NOMO-1 treated with dmso at 0.1 percent for 144 hours (cell line): ENCODE results near the gene CAMKK1.

Experiments
- DNase-seq: peaks from one replicate; lab custom pipeline; 2025; ENCODE audit not compliant: unreplicated experiment; lab: John Stamatoyannopoulos, UW

Gene CAMKK1

DNA sequence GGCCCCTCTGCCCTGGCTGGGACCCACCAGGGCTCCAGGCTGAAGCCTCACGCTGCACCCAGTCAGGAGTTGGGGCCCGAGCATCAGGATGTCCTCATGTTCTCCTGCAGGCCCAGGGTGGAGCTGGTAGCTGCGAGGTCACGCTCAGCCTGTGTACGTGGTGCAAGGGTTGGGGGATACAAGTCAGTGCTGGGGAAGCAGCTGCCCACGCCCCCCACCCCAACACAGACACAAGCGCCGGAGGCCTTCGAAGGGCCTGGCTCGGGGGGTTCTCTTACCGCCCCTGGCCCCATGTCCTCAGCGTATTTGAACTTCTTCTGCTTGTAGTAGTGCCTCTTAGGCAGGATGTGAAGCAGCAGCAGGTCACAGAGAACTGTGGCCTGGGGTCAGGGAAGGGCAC, 4.9 kb upstream of the CAMKK1 start:
- no peak for DNase-seq

DNA sequence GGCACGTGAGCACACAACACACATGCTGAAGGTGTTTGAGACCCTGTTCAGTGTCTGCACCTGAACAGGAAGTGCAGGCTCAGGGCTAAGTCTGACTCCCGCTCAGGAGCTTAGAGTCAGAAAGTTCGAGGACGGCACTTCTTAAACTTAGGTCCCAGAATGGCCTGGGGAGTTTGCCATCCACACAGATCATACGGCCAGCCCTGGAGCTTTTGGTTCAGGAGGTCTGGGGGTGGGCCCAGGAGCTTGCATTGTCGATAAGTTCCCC, 4.0 kb upstream of the CAMKK1 start:
- no peak for DNase-seq

DNA sequence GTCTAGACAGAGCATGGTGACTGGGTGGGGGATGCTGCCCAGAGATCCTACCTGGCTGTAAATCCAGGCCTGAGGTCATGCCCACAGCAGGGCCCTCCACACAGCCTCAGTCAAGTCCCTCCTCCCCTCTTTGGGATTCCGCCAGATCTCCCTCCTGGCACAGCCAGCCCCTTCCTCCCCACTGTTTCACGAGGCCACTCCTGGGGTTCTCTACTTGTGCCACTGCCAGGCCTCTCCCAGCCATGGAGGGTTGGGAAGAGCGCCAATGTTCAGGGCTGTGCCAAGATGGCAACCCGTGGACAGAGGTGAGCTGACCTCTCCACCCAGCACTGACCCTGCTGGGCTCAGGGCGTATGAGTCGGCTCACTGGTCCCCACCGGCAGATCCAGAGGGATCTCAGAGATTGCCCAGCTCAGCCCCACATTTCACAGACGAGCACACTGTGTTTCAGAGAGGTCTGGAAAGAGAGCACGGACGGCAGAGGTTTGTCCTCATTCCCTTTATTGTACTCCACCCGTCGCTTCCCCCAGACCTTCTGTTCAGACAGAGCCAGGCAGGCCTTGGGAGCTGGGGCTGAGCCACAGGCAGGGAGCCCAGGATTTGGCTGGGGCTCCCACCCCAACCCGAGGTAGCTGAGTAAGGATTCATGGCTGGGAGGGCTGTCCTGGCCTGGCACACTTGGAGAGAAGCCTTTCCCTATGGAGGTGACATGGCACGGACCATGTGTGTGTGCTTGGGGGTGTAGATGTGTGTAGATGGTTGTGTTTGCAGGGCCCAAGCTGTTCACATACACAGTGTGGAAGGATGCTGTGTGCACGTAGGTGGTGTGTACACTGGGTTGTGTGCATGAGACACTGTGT, 3.5 kb upstream of the CAMKK1 start:
- no peak for DNase-seq

DNA sequence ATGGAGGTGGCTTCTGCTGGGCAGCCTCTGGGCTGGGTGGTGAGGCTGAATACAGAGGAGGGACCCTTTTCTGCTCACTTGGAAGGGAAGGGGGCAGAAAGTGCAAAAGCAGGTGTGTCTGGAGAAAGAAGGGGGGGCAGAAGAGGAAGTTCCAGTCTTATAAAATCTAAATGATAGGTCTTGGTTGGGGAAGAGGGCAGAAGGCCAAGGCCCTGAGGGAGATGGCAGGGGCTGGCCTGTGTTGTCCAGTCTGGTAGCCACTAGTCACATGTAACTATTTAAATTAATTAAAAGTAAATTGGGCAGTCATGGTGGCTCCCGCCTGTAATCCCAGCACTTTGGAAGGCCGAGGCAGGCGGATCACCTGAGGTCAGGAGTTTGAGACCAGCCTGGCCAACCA, 2.5 kb upstream of the CAMKK1 start:
- no peak for DNase-seq

DNA sequence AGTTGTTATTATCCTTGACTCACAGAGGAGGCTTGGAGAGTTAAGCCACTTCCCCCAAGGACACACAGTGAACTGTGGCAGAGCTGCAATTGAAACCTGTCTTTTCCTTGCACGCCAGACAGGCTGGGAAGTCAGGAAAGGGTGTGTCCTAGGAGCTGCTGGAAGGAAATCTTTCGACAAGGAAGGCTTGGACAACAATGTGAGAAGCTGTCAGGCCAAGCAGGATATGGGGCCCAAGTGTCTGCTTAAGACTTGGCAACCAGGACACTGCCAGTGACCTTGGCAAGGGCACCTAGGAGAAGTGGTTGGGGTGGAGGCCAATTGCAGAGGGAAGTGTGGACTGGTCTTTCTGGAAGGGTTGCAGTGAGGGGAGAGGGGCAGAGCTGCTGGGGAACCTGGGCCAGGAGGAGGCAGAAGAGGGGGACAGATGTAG, 2.1 kb upstream of the CAMKK1 start:
- DNase-seq, result no peak

DNA sequence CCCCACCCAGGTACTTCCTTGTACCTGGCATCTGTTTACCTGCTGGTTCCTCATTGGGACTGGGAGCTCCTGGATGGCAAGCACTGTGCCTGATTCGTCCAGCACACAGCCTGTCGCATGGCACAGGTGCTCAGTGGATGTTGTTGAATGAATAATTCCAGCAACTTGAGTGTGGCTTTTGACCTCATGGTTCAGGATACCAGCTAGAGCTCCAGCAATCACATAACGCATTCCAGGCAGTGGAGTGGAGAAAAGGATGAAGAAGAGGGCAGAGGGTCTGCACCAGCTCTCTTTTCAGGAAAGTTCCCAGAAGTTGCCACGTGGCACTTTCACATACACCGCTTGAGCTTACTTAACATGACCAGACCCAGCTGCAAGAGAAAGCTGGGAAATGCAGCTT, 1.3 kb upstream of the CAMKK1 start:
- no peak for DNase-seq

DNA sequence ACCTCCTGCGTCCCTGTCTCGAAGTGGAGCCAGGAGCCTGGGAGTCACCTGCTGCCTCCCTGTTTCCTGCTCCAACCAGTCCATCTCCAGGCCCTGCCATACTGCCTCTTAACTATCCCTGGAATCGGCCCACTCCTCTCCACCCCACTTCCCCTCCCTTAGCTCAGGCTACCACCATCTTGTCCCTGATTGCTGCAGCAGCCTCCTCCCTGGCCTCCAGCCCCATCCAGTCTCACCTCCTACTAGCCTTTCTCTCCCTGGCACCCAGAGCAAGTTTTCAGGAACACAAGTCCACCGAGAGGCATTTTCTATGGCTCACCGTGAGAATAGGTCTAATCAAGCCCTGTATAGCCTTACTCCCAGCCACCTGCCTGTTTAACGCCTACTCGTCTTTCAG, 865 bp upstream of the CAMKK1 start:
- no peak for DNase-seq

DNA sequence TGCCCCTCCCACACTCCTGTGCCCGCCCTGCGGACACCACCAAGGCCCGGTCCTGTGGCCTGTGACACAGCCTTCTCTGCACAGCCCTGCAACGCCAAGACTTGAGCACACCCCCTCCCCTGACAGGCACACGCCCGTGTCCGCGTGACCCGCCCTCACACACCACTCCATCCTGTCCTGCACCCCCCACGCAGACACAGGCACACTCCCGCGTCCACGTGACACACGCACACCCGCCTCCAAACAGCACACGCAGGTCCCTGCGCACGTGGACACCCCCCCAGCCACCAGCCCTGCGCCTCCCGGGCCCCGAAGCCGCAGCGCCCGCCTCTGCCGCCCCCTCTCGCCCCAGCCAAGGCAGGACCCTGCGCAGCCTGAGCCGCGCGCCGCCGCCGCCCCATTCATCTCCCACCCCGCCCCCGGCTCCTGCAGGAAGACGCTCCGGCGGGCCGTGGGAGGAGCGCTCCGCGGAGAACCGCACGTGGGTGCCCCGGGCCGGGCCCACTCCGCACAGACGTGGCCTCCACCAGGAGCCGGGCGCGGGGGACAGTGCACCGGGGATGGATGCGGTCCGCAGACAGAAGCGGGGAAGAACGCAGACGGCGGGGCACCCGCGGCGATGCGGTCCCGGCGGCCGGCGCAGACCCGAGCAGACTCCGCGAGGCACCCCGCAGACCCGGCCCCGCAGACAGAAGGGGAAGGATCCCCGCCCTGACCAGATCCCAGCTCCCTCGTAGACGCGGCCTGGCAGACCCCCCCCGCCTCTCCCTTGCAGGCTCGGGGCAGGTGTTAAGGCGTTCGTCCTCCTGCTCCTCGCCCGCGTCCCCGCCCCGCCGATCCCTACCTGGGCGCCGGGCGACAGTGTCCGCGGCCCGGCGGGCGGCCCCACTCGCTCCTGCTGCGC, 506 bp downstream of the CAMKK1 start:
- DNase-seq, result peak; percentile 26

DNA sequence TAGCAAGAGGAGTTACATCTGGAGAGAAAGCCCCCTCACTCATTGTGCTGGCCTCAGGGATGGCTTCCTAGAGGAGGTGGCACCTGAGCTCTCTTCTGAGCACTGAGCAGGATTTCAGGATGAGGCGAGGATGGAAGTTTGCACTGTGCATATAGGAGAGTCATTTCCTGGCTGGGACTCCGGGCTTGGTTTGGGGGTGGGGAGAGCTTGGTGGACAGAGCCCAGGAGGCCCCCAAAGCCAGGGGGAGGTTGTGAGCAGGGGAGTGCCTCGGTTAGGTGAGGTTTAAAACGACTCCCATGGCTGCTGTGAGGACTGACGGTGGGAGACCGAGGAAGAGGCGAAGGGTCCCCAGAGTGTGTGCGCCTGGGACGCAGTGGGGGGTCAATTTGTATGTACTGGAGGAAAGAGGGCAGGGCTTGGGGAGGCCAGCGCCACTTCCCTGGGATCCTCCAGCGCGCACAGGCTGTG, 1.2 kb downstream of the CAMKK1 start:
- no peak for DNase-seq

DNA sequence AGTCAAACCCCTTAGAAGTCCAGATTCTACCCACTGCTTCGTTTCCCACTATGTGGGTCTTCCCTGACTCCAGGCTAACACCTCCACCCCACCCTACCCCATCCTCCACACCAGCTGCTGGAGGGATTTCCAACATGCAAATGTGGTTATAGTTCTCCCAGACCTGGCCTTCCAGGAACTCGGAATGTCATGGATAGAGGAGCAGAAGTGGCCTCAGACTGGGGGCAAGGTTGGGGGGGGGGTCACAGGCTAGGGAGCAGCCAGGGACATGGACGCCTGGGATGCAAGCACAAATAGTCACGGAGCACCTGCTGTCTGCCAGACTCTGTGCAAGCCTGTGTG, 2.0 kb downstream of the CAMKK1 start:
- DNase-seq, result no peak

DNA sequence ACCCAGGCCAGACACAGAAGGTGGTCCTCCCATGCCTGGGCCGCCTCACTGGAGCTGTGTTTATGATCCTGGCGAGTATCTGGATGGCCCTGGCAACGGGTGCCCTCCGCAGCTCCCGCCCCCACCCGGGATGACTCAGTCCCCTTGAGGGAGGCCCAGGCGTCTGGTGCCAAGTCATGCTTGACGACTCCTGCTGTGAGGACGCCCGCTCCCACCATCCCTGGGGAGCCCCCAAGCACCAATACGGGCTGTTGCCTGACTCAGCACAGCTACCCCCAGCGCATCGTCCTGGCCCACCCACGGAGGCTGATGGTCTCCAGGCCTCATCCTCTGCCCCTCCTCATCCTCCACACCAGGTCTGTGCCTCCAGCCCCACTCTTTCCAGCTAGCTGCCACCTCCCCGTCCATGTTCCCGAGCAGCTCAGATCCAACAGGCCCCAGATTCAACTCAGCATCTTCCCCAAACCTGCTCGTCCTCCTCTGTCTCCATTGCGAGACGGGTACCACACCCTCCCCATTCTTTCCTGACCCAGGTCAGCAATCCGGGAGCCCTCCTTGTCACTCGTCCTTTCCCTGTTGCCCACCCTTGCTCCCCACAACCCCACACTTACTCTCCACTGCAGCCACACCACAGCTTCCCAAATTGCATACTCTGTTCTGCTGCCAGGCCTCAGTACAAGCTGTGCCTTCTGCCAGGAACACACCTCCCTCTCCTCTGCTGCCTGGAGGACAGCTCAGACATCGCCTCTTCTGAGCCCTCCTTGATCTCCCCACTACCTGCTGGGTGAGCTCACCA, 2.6 kb downstream of the CAMKK1 start:
- DNase-seq, result no peak

DNA sequence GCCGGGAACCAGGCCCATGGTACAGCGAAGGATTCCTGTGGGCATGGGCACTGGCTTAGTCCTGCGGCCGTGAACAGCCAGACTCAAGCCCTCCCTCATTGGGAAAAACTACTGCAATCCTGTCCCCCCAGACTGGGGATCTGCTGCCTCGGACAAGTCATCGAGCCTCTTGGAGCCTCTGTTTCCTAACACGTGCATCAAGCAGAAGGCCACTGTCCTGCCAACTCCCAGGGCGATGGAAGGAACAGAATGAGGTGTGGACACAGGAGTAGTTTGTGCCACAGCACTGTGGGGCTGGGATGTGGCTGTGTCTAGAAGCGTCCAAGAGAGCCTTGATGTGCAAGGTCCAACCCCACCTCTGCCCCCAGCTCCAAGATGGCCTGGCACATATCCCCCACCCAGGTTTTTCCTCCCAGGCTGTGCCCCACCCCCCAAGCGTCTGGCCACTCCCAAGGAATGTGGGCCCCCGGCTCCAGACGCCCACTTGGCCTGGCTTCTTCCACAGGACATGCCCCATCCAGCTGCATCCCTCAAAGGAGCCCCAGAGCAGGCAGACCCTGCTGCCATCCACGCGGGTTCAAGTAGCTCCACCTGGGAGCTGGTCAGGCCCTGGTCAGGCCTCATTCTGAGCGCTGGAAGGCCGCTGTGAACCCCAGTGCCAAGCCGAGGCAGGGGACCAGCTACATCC, 3.4 kb downstream of the CAMKK1 start:
- no peak for DNase-seq

DNA sequence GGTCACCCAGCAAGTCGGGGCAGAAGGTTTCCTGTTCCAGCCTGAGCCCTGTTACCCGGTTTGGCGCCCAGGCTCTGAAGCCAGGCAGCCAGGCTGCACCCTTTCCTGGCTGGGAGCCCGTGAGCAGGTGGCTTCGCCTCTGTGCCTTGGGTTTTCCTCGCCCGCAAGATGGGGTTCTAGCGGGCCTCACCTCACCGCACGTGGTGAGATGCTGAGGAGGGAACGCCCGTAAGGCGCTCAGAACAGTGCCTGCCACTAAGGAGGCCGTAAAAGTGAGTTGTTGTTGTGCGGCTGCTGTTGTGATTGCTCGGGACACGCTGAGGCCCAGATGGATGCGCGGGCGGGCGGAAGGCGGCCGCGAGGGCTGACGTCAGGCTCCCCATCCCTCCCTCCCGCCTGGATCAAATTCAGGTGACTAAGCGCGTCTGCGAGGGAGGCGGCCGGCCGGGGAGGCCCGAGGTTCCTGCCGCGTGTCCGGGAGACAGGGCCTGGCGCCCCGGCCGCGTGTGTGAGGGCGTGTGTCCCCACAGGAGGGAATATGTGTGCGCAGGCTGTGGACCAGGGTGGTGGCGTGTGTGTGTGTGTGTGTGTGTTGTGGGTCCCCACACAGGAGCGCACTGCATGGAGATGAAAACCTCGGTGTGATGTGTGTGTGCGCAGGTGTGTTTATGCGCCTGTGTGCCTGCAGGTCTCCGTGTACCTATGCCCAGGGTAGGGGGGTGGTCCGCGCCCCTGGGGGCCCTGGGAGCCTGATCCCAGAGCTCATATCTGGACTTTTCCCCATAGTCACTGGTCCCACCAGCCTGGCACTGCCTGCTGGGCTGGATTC, 4.3 kb downstream of the CAMKK1 start:
- no peak for DNase-seq

DNA sequence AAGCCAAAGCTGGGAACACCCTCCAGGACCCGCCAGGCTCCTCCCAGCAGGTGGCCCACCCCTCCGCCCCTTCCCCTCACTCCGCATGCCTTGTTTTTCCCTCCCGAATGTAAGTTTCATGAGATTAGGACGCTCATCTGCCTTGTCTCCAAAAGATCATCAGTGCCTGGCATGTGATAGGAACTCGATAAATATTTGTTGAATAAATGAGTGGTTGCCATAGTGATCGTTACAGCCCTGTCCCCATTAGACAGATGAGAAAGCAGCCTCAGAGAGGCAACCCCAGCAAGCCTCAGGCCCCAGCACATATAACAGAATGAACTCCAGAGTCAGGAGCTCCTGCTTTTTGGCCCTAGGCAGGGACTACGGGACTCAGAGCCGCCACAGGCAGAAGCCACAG, 5.0 kb downstream of the CAMKK1 start:
- no peak for DNase-seq

DNA sequence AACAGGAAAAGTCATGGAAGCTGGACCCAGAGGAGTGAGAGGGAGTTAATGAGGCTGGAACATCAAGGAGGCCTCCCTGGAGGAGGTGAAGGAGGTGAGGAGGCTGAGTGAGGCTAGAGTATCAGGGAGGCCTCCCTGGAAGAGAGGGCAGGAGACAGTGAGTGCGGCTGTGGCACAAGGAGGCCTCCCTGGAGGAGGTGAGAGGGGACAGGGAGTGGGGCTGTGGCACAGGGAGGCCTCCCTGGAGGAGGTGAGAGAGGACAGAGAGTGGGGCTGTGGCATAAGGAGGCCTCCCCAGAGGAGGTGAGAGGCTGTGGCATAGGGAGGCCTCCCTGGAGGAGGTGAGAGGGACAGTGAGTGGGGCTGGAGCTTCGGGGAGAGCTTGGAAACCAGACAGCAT, 5.5 kb downstream of the CAMKK1 start:
- no peak for DNase-seq

DNA sequence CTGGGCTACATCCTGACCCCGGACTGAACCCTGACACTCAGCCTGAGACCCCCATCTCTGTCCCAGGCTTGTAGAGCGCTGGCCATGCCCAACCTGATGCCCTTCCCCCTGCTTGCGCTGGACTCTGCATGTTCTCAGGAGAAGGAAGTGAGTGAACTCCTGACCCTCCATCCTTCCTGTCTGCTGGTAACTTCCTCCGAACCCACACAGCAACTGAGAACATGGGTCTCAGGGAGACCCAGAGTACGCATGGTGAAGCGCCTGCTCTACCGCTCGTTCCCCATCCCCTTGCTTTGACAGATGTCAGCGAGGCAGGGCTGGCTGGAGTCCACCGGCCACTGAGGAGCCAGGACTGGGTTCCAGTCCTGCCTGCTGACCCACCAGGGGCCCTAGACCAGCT, 6.1 kb downstream of the CAMKK1 start:
- peak; percentile 9 for DNase-seq

DNA sequence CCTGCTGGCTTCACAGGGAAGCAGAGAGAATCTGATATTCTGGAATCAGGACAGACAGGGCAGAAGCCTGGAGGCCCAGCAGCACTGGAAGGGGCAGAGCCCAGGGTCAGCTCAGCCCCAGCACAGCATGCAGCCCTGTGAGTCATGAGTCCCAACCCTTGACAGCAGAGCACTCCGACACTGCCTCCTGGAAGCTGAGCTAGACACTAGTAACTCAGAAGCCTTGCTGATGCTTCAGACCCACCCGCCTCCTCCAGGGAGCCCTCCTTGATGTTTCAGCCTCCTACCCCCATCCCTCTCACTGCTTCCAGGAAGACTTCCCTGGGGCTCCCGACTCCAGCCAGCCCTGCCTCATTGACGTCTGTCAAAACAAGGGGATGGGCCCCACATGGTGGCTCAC, 6.9 kb downstream of the CAMKK1 start:
- no peak for DNase-seq

DNA sequence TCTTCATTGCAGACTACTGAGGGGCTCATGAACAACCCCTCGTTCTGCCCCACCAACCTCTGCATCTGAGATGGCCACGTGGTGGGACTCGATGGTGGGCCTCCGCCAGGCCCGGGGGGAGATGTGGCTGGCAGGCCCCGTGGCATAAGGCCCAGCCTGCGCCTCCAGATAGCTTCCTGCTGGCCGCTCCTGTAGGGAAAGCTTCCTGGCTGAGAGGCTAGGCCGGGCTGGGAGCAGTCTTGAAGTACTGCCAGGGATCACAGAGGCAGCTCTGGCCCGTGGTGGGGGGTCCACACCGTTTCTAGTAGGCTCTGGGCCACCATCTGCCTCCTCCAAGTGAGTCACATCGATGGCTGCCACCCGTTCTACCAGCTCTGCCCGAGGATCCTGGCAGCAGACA, 7.6 kb downstream of the CAMKK1 start:
- DNase-seq, result no peak

DNA sequence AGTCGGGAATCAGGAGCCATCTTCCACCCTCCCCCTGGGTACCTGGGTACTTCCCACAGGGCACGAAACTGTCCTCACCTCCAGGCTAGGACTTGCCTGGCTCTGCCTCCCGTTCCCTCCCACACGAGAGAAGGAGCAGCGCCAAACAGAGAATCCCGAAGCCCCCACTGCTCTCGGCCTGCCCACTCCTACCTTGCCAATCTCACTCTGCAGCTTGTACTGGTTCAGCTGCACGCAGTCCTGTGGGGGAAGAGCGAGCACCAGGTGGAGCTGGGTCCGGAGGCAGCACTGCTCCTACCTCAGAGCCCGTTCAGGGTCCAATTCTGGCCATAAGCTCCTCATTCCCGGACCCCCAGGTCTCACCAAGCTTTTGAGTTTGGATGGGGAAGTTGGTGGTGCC, 8.7 kb downstream of the CAMKK1 start:
- DNase-seq, result no peak

DNA sequence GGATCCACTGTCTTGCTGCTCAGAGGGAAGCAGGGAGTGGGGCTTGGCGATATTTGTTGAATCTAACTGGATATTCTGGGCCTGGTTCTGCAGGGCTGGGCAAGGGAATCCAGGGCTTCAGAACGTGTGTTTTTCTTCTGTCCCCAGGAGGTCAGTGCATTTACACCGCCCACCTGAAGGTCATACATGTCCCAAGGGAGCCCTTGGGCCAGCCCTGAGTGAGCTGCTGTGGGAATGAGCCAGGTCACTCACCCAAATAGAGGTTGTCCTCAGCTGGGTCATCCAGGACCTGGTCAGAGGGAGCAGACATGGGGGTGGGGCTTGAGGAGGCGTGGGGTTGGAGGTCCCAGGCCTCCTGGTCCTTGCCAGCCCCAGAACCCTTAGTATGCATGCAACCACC, 10.6 kb downstream of the CAMKK1 start:
- DNase-seq, result no peak
